ENCODE data around the gene ATP10B. TPM values are rescaled to one million over a fixed set of nuclear protein-coding genes. Genes with fewer than 3 reads are reported as not detected.

ATP10B gene
- total RNA-seq, 1 experiment from 2014 or later = 0.11 TPM

DNA sequence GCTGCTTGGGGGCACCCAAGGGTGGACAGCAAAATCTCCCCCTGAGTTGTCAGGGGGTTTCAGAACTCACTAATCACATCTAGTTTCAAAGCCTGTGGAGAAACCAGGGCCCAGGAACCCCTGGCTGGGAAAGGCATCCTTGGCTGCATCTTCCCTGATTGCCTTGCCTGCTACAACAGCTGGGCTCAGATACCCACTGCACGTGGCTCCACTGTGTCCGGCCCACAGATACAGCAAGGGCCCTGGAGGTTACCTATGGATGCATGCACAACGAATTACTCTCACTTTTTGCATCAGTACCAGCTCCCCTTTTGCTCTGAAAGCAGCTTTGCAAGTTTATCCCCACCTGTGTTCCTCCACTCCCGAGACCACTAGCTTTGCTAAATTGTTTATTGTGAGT, 55.0 kb downstream of the ATP10B start:
- ATAC-seq (no peak), DNase-seq (ENCODE audit: low spot score) (no peak)
- Mint-ChIP-seq H3K27ac (no peak overlapping the region), H3K27me3 (ENCODE audit: low read depth) (no peaks in the 10 kb centered on the region), H3K4me3 (no peak overlapping the region), H3K9me3 (no peaks in the 10 kb centered on the region), H3K4me1 (0 out of 2 replicates have a peak, but pooled peaks cover 2% of the 10 kb centered on the region), H3K36me3 (no peaks in the 10 kb centered on the region)
- TF ChIP-seq ZNF263 (CRISPR knock-in tag; IDR thresholded peaks at IDR 0.05; ENCODE audit: low read depth) (no peak), RELA (CRISPR knock-in tag; IDR thresholded peaks at IDR 0.05; ENCODE audit: borderline replicate concordance) (no peak), MLX (CRISPR knock-in tag; IDR thresholded peaks at IDR 0.05) (no peak), ETV6 (CRISPR knock-in tag; IDR thresholded peaks at IDR 0.05) (no peak), AFF4 (CRISPR knock-in tag; IDR thresholded peaks at IDR 0.05; ENCODE audit: borderline replicate concordance) (no peak), NFYB (CRISPR knock-in tag; conservative IDR thresholded peaks at IDR 0.05; ENCODE audit: low read depth) (no peak)
- ChIA-PET CTCF (no interaction called here), POLR2A (no interaction called here)

- ChIA-PET POLR2A (no interaction called here), CTCF (no interaction called here)
- Mint-ChIP-seq H3K4me3 (no peak overlapping the region), H3K4me1 (peaks cover under 1% of the 10 kb centered on the region), H3K36me3 (no peaks in the 10 kb centered on the region), H3K9me3 (no peaks in the 10 kb centered on the region; the same call in 1 of the 2 replicates), H3K27ac (no peak overlapping the region), H3K27me3 (ENCODE audit: low read depth) (no peaks in the 10 kb centered on the region; the same call in none of the 2 replicates)
- TF ChIP-seq ZNF416 (CRISPR knock-in tag; IDR thresholded peaks at IDR 0.05) = no peak
- no peak for TF ChIP-seq MAX (CRISPR knock-in tag; IDR thresholded peaks at IDR 0.05)
- no peak for TF ChIP-seq ATF1 (CRISPR knock-in tag; IDR thresholded peaks at IDR 0.05)
- no peak for DNase-seq (ENCODE audit: low spot score)
- ATAC-seq = no peak
These were observed 58.5 kb downstream of the ATP10B start for GRCh38 chr5:160793530-160793899.

GRCh38 chr5:160792732-160793529, 59.1 kb downstream of the ATP10B start:
- no peak for ATAC-seq
- H3K27me3 Mint-ChIP-seq (ENCODE audit: low read depth) = no peaks in the 10 kb centered on the region; the same call in none of the 2 replicates
- POLR2A ChIA-PET = no interaction called here

More at GRCh38 chr5:160792732-160793529, 59.1 kb downstream of the ATP10B start:
- Mint-ChIP-seq H3K9me3 (no peaks in the 10 kb centered on the region; the same call in 1 of the 2 replicates), H3K27ac (no peak overlapping the region), H3K4me3 (no peak overlapping the region), H3K4me1 (peaks cover 6% of the 10 kb centered on the region), H3K36me3 (no peaks in the 10 kb centered on the region)
- no peak for DNase-seq (ENCODE audit: low spot score)
- TF ChIP-seq ZNF396 (CRISPR knock-in tag; IDR thresholded peaks at IDR 0.05; ENCODE audit: borderline replicate concordance) (no peak), MXD4 (CRISPR knock-in tag; IDR thresholded peaks at IDR 0.05; ENCODE audit: borderline replicate concordance) (no peak), SOX15 (CRISPR knock-in tag; IDR thresholded peaks at IDR 0.05) (no peak), ZNF232 (CRISPR knock-in tag; IDR thresholded peaks at IDR 0.05) (no peak), ZNF425 (CRISPR knock-in tag; conservative IDR thresholded peaks at IDR 0.05) (no peak)
- TF ChIP-seq, protein P1, sequence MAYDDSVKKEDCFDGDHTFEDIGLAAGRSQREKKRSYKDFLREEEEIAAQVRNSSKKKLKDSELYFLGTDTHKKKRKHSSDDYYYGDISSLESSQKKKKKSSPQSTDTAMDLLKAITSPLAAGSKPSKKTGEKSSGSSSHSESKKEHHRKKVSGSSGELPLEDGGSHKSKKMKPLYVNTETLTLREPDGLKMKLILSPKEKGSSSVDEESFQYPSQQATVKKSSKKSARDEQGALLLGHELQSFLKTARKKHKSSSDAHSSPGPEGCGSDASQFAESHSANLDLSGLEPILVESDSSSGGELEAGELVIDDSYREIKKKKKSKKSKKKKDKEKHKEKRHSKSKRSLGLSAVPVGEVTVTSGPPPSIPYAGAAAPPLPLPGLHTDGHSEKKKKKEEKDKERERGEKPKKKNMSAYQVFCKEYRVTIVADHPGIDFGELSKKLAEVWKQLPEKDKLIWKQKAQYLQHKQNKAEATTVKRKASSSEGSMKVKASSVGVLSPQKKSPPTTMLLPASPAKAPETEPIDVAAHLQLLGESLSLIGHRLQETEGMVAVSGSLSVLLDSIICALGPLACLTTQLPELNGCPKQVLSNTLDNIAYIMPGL (CRISPR knock-in tag; IDR thresholded peaks at IDR 0.05) = no peak
- CTCF ChIA-PET = no interaction called here

Data from WTC11 (cell line).